G401.6 (cell line): ENCODE measurements around the gene GATA6.

ENCODE experiments used
- FAIRE-seq: peaks from 2 replicates; lab custom pipeline; 2012; peaks lifted over from hg19 to GRCh38; lab: Jason Lieb, UNC

The GATA6 gene

GRCh38 chr18:22250026-22250425 lies 80.6 kb downstream of the GATA6 start:
- no peak for FAIRE-seq

DNA sequence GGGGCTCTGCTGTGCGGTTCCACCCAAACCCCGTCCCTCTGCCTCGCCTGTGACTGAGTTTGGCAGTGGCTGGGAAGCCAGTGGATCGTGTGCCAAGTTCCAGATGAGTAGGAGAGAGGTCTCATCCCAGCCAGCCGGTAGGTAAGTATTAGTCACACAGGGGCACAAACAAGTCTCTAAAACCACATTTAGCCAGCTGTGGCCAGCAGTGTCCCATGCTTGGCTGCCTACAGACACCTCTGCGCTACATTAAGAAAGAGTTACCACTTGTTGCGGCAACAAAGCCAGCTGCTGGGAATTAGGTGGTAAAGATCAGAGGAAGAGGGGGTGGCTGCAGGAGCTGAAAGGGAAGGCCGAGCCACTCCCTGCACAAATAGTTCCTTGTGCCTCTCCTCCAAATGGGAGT lies 81.2 kb downstream of the GATA6 start:
- FAIRE-seq, result no peak
